Measurements from ENCODE around the gene TDRD3.

The TDRD3 gene

GRCh38 chr13:60453490-60453889, 56.5 kb downstream of the TDRD3 start:
- no peak for TF ChIP-seq CTCF (IDR thresholded peaks at IDR 0.05; ENCODE audit: borderline replicate concordance, insufficient read depth, low read depth, low read length)
- no peak overlapping the region for H3K4me3 ChIP-seq (ENCODE audit: low read depth, low read length)

GRCh38 chr13:60454425-60454824, 57.4 kb downstream of the TDRD3 start:
- H3K4me3 ChIP-seq (ENCODE audit: low read depth, low read length) = no peak overlapping the region
- no peak for TF ChIP-seq CTCF (IDR thresholded peaks at IDR 0.05; ENCODE audit: borderline replicate concordance, insufficient read depth, low read depth, low read length)

- no peak overlapping the region for H3K4me3 ChIP-seq (ENCODE audit: low read depth, low read length)
- TF ChIP-seq CTCF (IDR thresholded peaks at IDR 0.05; ENCODE audit: borderline replicate concordance, insufficient read depth, low read depth, low read length) = no peak
Measured at GRCh38 chr13:60463787-60464186, 66.8 kb downstream of the TDRD3 start.

- no peak for TF ChIP-seq CTCF (IDR thresholded peaks at IDR 0.05; ENCODE audit: borderline replicate concordance, insufficient read depth, low read depth, low read length)
- no peak overlapping the region for H3K4me3 ChIP-seq (ENCODE audit: low read depth, low read length)
Measured at GRCh38 chr13:60467098-60467497, 70.1 kb downstream of the TDRD3 start.

- H3K4me3 ChIP-seq (ENCODE audit: low read depth, low read length) = no peak overlapping the region
- no peak for TF ChIP-seq CTCF (IDR thresholded peaks at IDR 0.05; ENCODE audit: borderline replicate concordance, insufficient read depth, low read depth, low read length)
Measured at GRCh38 chr13:60479273-60479672, 82.3 kb downstream of the TDRD3 start.

GRCh38 chr13:60482012-60482411, 85.0 kb downstream of the TDRD3 start:
- no peak for TF ChIP-seq CTCF (IDR thresholded peaks at IDR 0.05; ENCODE audit: borderline replicate concordance, insufficient read depth, low read depth, low read length)
- no peak overlapping the region for H3K4me3 ChIP-seq (ENCODE audit: low read depth, low read length)

- TF ChIP-seq CTCF (IDR thresholded peaks at IDR 0.05; ENCODE audit: borderline replicate concordance, insufficient read depth, low read depth, low read length) = no peak
- no peak overlapping the region for H3K4me3 ChIP-seq (ENCODE audit: low read depth, low read length)
Measured at GRCh38 chr13:60484865-60485264, 87.8 kb downstream of the TDRD3 start.
